ENCODE results near the gene OBSCN.

DNA sequence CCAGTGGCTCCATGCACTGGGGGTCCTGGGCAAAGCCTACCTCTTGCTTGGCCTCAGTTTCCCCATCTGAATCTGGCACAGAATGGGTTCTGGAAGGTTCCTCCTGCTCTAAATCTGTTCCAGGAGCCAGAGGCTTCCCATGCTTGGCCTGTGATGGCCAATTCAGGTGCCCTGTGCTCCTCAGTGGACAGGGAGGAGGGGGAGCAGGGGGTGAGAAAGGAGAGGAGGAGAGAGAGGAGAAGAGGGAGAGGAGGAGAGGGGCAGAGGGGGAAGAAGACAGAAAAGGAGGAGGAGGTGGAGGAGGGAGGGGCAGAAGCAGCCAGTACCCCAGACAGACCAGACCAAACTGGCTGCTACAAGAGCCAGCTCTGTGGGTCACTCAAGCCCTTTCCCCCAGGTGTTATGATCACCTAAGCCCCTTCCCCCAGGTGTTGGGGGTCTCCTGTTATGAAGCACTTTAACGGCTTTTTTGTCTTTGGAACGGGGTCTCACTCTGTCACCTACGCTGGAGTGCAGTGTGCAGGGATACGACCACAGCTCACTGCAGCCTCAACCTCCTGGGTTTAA is 155.1 kb downstream of the OBSCN start:
- TF ChIP-seq POLR2A (IDR thresholded peaks at IDR 0.05; ENCODE audit: low read depth, low read length) (no peak), TAF1 (IDR thresholded peaks at IDR 0.05; ENCODE audit: low read depth, low read length) (no peak), POLR2AphosphoS5 (IDR thresholded peaks at IDR 0.05; ENCODE audit: low read depth, low read length) (no peak)

Data from GM12891 (cell line).